Measurements from ENCODE around the gene CUBN.
A peak's percentile ranks its signal among the peaks of the same experiment; 100 is the strongest.
"Not testable (repeated sequence)": the region's sequence is repeated elsewhere in the genome, so short reads cannot be mapped to it uniquely, and the experiment has no call there.

Gene CUBN

GRCh38 chr10:17122726-17123661, 6.6 kb downstream of the CUBN start:
- Histone ChIP-seq H3K4me1 (ENCODE audit: control insufficient read depth, insufficient read depth, low read length, poor library complexity, severe bottlenecking) (peaks cover 16% of the 10 kb centered on the region), H3K36me3 (ENCODE audit: control insufficient read depth, insufficient read depth, low read length) (no peaks in the 10 kb centered on the region), H3K9me3 (ENCODE audit: control insufficient read depth, low read length) (no peaks in the 10 kb centered on the region), H3K4me3 (ENCODE audit: extremely low read depth, insufficient read depth, low read length, poor library complexity, severe bottlenecking) (no peak overlapping the region), H3K27ac (ENCODE audit: low read depth, low read length, severe bottlenecking) (no peak overlapping the region)
- 71 to 93% methylated on average over 1 to 5 of the region's 5 CpGs for WGBS, 2 experiments (ENCODE audit: insufficient coverage in 2 of 2)

- WGBS, 2 experiments (ENCODE audit: insufficient coverage in 2 of 2): 94 to 100% methylated on average over 1 of the region's 2 CpGs
- Histone ChIP-seq H3K9me3 (ENCODE audit: control insufficient read depth, low read length) (no peaks in the 10 kb centered on the region), H3K4me3 (ENCODE audit: extremely low read depth, insufficient read depth, low read length, poor library complexity, severe bottlenecking) (no peak overlapping the region), H3K27ac (ENCODE audit: low read depth, low read length, severe bottlenecking) (no peak overlapping the region), H3K36me3 (ENCODE audit: control insufficient read depth, insufficient read depth, low read length) (no peaks in the 10 kb centered on the region), H3K4me1 (ENCODE audit: control insufficient read depth, insufficient read depth, low read length, poor library complexity, severe bottlenecking) (peaks cover 16% of the 10 kb centered on the region)
Observed at GRCh38 chr10:17122052-17122451, 7.6 kb downstream of the CUBN start.

- Histone ChIP-seq H3K4me1 (ENCODE audit: control insufficient read depth, insufficient read depth, low read length, poor library complexity, severe bottlenecking) (peaks cover 12% of the 10 kb centered on the region), H3K9me3 (ENCODE audit: control insufficient read depth, low read length) (no peaks in the 10 kb centered on the region), H3K4me3 (ENCODE audit: extremely low read depth, insufficient read depth, low read length, poor library complexity, severe bottlenecking) (no peak overlapping the region), H3K27ac (ENCODE audit: low read depth, low read length, severe bottlenecking) (peak overlapping the region; percentile 46), H3K36me3 (ENCODE audit: control insufficient read depth, insufficient read depth, low read length) (no peaks in the 10 kb centered on the region)
- 71% methylated on average over 1 of the region's 3 CpGs; no CpG with 5 or more reads in 1 of the 2 experiments for WGBS, 2 experiments (ENCODE audit: insufficient coverage in 2 of 2)
Observed at GRCh38 chr10:17120694-17121093, 8.9 kb downstream of the CUBN start.

GRCh38 chr10:17119845-17120244, 9.8 kb downstream of the CUBN start:
- Histone ChIP-seq H3K27ac (ENCODE audit: low read depth, low read length, severe bottlenecking) (no peak overlapping the region), H3K36me3 (ENCODE audit: control insufficient read depth, insufficient read depth, low read length) (no peaks in the 10 kb centered on the region), H3K4me1 (ENCODE audit: control insufficient read depth, insufficient read depth, low read length, poor library complexity, severe bottlenecking) (peaks cover 12% of the 10 kb centered on the region), H3K4me3 (ENCODE audit: extremely low read depth, insufficient read depth, low read length, poor library complexity, severe bottlenecking) (no peak overlapping the region), H3K9me3 (ENCODE audit: control insufficient read depth, low read length) (no peaks in the 10 kb centered on the region)
- 93 to 95% methylated on average over 3 of the region's 3 CpGs for WGBS, 2 experiments (ENCODE audit: insufficient coverage in 2 of 2)

GRCh38 chr10:17116193-17116592, 13.4 kb downstream of the CUBN start:
- Histone ChIP-seq H3K27ac (ENCODE audit: low read depth, low read length, severe bottlenecking) (no peak overlapping the region), H3K9me3 (ENCODE audit: control insufficient read depth, low read length) (no peaks in the 10 kb centered on the region), H3K4me1 (ENCODE audit: control insufficient read depth, insufficient read depth, low read length, poor library complexity, severe bottlenecking) (peaks cover 3% of the 10 kb centered on the region), H3K36me3 (ENCODE audit: control insufficient read depth, insufficient read depth, low read length) (no peaks in the 10 kb centered on the region), H3K4me3 (ENCODE audit: extremely low read depth, insufficient read depth, low read length, poor library complexity, severe bottlenecking) (no peak overlapping the region)
- 100% methylated on average over 2 of the region's 5 CpGs for WGBS, 2 experiments (ENCODE audit: insufficient coverage in 2 of 2)

- Histone ChIP-seq H3K4me1 (ENCODE audit: control insufficient read depth, insufficient read depth, low read length, poor library complexity, severe bottlenecking) (peaks cover 3% of the 10 kb centered on the region), H3K27ac (ENCODE audit: low read depth, low read length, severe bottlenecking) (no peak overlapping the region)
Observed at GRCh38 chr10:17115683-17116082, 13.9 kb downstream of the CUBN start.

GRCh38 chr10:17114878-17115444, 14.7 kb downstream of the CUBN start:
- H3K4me1 ChIP-seq (ENCODE audit: control insufficient read depth, insufficient read depth, low read length, poor library complexity, severe bottlenecking); H3K4me3 ChIP-seq (ENCODE audit: extremely low read depth, insufficient read depth, low read length, poor library complexity, severe bottlenecking); H3K27ac ChIP-seq (ENCODE audit: low read depth, low read length, severe bottlenecking); H3K9me3 ChIP-seq (ENCODE audit: control insufficient read depth, low read length); H3K36me3 ChIP-seq (ENCODE audit: control insufficient read depth, insufficient read depth, low read length): not testable (repeated sequence)
- WGBS, 2 experiments (ENCODE audit: insufficient coverage in 2 of 2): 88 to 97% methylated on average over 10 to 11 of the region's 13 CpGs

More at GRCh38 chr10:17115683-17116082, 13.9 kb downstream of the CUBN start:
- Histone ChIP-seq H3K36me3 (ENCODE audit: control insufficient read depth, insufficient read depth, low read length) (no peaks in the 10 kb centered on the region), H3K9me3 (ENCODE audit: control insufficient read depth, low read length) (no peaks in the 10 kb centered on the region), H3K4me3 (ENCODE audit: extremely low read depth, insufficient read depth, low read length, poor library complexity, severe bottlenecking) (no peak overlapping the region)
- 91 to 100% methylated on average over 1 to 4 of the region's 5 CpGs for WGBS, 2 experiments (ENCODE audit: insufficient coverage in 2 of 2)

GRCh38 chr10:17113889-17114540, 15.6 kb downstream of the CUBN start:
- Histone ChIP-seq H3K27ac (ENCODE audit: low read depth, low read length, severe bottlenecking) (no peak overlapping the region), H3K36me3 (ENCODE audit: control insufficient read depth, insufficient read depth, low read length) (no peaks in the 10 kb centered on the region), H3K4me3 (ENCODE audit: extremely low read depth, insufficient read depth, low read length, poor library complexity, severe bottlenecking) (no peak overlapping the region), H3K4me1 (ENCODE audit: control insufficient read depth, insufficient read depth, low read length, poor library complexity, severe bottlenecking) (peaks cover 3% of the 10 kb centered on the region), H3K9me3 (ENCODE audit: control insufficient read depth, low read length) (no peaks in the 10 kb centered on the region)
- WGBS, 2 experiments (ENCODE audit: insufficient coverage in 2 of 2): 89 to 92% methylated on average over 6 to 7 of the region's 7 CpGs

GRCh38 chr10:17113346-17113745, 16.3 kb downstream of the CUBN start:
- Histone ChIP-seq H3K4me1 (ENCODE audit: control insufficient read depth, insufficient read depth, low read length, poor library complexity, severe bottlenecking) (peaks cover 4% of the 10 kb centered on the region), H3K4me3 (ENCODE audit: extremely low read depth, insufficient read depth, low read length, poor library complexity, severe bottlenecking) (no peak overlapping the region), H3K27ac (ENCODE audit: low read depth, low read length, severe bottlenecking) (no peak overlapping the region), H3K9me3 (ENCODE audit: control insufficient read depth, low read length) (no peaks in the 10 kb centered on the region), H3K36me3 (ENCODE audit: control insufficient read depth, insufficient read depth, low read length) (no peaks in the 10 kb centered on the region)
- WGBS, 2 experiments (ENCODE audit: insufficient coverage in 2 of 2): 100% methylated on average over 2 of the region's 4 CpGs

GRCh38 chr10:17112566-17112965, 17.0 kb downstream of the CUBN start:
- Histone ChIP-seq H3K36me3 (ENCODE audit: control insufficient read depth, insufficient read depth, low read length) (no peaks in the 10 kb centered on the region), H3K27ac (ENCODE audit: low read depth, low read length, severe bottlenecking) (no peak overlapping the region), H3K9me3 (ENCODE audit: control insufficient read depth, low read length) (no peaks in the 10 kb centered on the region), H3K4me1 (ENCODE audit: control insufficient read depth, insufficient read depth, low read length, poor library complexity, severe bottlenecking) (peaks cover 4% of the 10 kb centered on the region), H3K4me3 (ENCODE audit: extremely low read depth, insufficient read depth, low read length, poor library complexity, severe bottlenecking) (no peak overlapping the region)
- no CpG with 5 or more reads among the region's 3 CpGs for whole genome bisulfite sequencing, 2 experiments (ENCODE audit: insufficient coverage in 2 of 2)

Data from mesodermal cell (in vitro differentiated cells).